Thymus (tissue), 11 donors: ENCODE measurements around the gene EML4. TPM values are rescaled to one million over a fixed set of nuclear protein-coding genes. Genes with fewer than 3 reads are reported as not detected.

ENCODE experiments used
- DNase-seq, 9 donors: peaks; one replicate each; pipeline ENCODE4 v3.0.0-alpha.2; 2013; ENCODE audit warnings: low spot score in 9 of 9, low read depth in 6 of 9, missing footprints in 1 of 9
- H3K27ac ChIP-seq, 2 donors: one replicate each; pipeline ENCODE4 v1.5.1; 2013; ENCODE audit warnings: control low read depth in 1 of 2, low read depth in 1 of 2, low read length in 1 of 2, mild to moderate bottlenecking in 1 of 2, moderate library complexity in 1 of 2
- H3K27me3 ChIP-seq, 2 donors: one replicate each; pipeline ENCODE4 v1.5.1; 2013; ENCODE audit warnings: low read length in 1 of 2; ENCODE audit not compliant: control insufficient read depth in 2 of 2, insufficient read depth in 1 of 2
- H3K36me3 ChIP-seq, 2 donors: one replicate each; pipeline ENCODE4 v1.5.1; 2013; ENCODE audit warnings: low read length in 1 of 2, mild to moderate bottlenecking in 1 of 2, moderate library complexity in 1 of 2; ENCODE audit not compliant: control insufficient read depth in 2 of 2, insufficient read depth in 2 of 2
- H3K4me1 ChIP-seq, 2 donors: one replicate each; pipeline ENCODE4 v1.5.1; 2013; ENCODE audit warnings: low read length in 2 of 2; ENCODE audit not compliant: control insufficient read depth in 2 of 2, insufficient read depth in 2 of 2
- H3K4me3 ChIP-seq, 2 donors: one replicate each; pipeline ENCODE4 v1.5.1; 2013; ENCODE audit warnings: low read length in 2 of 2, control low read depth in 1 of 2, mild to moderate bottlenecking in 1 of 2
- H3K9me3 ChIP-seq, 2 donors: one replicate each; pipeline ENCODE4 v1.5.1; 2013; ENCODE audit warnings: low read length in 1 of 2, mild to moderate bottlenecking in 1 of 2; ENCODE audit not compliant: control insufficient read depth in 2 of 2, insufficient read depth in 1 of 2
- WGBS: extraction: QIAGEN DNeasy Blood & Tissue Kit; methylation state at CpG from one replicate; pipeline ENCODE4 v1.1.7; 2013; 5-methylcytosine and 5-hydroxymethylcytosine counted together
- polyA plus RNA-seq: library from polyadenylated mRNA; stranded (reverse); fragments of 200-250 nt; gene quantifications from one replicate; pipeline ENCODE4 v1.2.3, GENCODE V29; 2013
- total RNA-seq: library from RNA; stranded (reverse); fragments of 120-200 nt; gene quantifications from one replicate; pipeline ENCODE4 v1.2.4, GENCODE V29; 2013
- donor health status: healthy.

The EML4 gene
- total and polyA plus RNA-seq, 2 donors = 23.5 to 28.5 TPM

DNA sequence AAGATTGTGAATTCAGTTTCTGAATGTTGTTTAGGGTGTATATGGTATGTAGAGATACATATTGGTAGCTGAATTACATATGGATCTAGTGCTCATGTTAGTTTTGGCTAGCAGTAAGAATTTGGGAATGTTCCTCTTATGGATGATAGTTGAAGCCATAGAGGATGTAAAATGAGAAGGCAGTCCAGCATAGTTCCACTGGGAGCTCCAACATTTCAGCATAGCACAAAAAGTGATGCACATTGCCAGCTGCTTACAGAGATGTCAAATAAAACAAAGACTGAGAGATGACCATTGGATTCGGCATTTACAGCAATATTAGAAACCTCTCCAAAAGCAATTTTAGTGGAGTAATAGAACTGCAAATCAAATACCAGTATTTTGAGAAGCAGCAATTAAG lies 77.4 kb downstream of the EML4 start:
- Histone ChIP-seq H3K36me3 (peaks cover 3 to 13% of the 10 kb centered on the region in 2 donors), H3K4me3 (no peak overlapping the region), H3K9me3 (no peaks in the 10 kb centered on the region), H3K4me1 (no peaks in the 10 kb centered on the region), H3K27ac (no peak overlapping the region), H3K27me3 (no peaks in the 10 kb centered on the region)
- 99% methylated on average over 1 of the region's 1 CpG for WGBS
- DNase-seq = no peak

GRCh38 chr2:42248846-42249245 lies 79.7 kb downstream of the EML4 start:
- Histone ChIP-seq H3K4me3 (no peak overlapping the region), H3K36me3 (peaks cover 3 to 13% of the 10 kb centered on the region in 2 donors), H3K27ac (no peak overlapping the region), H3K27me3 (no peaks in the 10 kb centered on the region), H3K4me1 (no peaks in the 10 kb centered on the region), H3K9me3 (no peaks in the 10 kb centered on the region)
- 99% methylated on average over 1 of the region's 1 CpG for WGBS
- DNase-seq = no peak

DNA sequence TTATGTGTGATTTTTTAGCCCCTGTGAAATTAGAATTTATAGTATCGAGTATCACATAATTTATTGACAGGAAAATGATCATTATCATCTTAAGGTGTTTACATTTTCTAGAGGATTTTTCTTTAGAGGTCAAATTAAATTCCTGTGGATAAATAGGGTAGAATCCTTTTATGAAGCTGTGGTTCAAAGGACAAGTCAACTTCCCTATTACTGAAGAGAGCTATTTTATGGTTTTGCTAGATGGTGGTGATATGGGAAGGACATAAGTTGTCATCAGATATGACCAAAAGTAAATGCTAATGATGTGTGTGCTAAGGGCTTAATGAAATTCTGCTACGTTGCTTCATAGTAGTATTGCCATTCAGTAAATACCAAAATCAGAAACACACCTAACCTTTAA lies 80.1 kb downstream of the EML4 start:
- Histone ChIP-seq H3K36me3 (peaks cover 3 to 13% of the 10 kb centered on the region in 2 donors), H3K27me3 (no peaks in the 10 kb centered on the region), H3K9me3 (no peaks in the 10 kb centered on the region), H3K27ac (no peak overlapping the region), H3K4me3 (no peak overlapping the region), H3K4me1 (no peaks in the 10 kb centered on the region)
- no peak for DNase-seq
- WGBS = 71% methylated on average over 2 of the region's 2 CpGs

GRCh38 chr2:42249887-42250286 lies 80.7 kb downstream of the EML4 start:
- H3K4me1 ChIP-seq = no peaks in the 10 kb centered on the region
- 46% methylated on average over 3 of the region's 3 CpGs for WGBS

GRCh38 chr2:42250925-42251324 lies 81.8 kb downstream of the EML4 start:
- peaks cover 3 to 13% of the 10 kb centered on the region in 2 donors for H3K36me3 ChIP-seq
- no peaks in the 10 kb centered on the region for H3K4me1 ChIP-seq
- H3K9me3 ChIP-seq = no peaks in the 10 kb centered on the region
- no peak overlapping the region for H3K4me3 ChIP-seq
- no peaks in the 10 kb centered on the region for H3K27me3 ChIP-seq
- DNase-seq = no peak
- H3K27ac ChIP-seq = no peak overlapping the region
- WGBS = 98% methylated on average over 2 of the region's 2 CpGs

More at GRCh38 chr2:42249887-42250286, 80.7 kb downstream of the EML4 start:
- DNase-seq = peak in 1 of 9 donors; percentile 4
- Histone ChIP-seq H3K27me3 (no peaks in the 10 kb centered on the region), H3K36me3 (peaks cover 3 to 13% of the 10 kb centered on the region in 2 donors), H3K4me3 (no peak overlapping the region), H3K27ac (no peak overlapping the region), H3K9me3 (no peaks in the 10 kb centered on the region)

- DNase-seq = no peak
- Histone ChIP-seq H3K27ac (no peak overlapping the region), H3K4me3 (no peak overlapping the region), H3K4me1 (no peaks in the 10 kb centered on the region), H3K27me3 (no peaks in the 10 kb centered on the region), H3K36me3 (peaks cover 3 to 6% of the 10 kb centered on the region in 2 donors), H3K9me3 (no peaks in the 10 kb centered on the region)
- WGBS = 94% methylated on average over 3 of the region's 3 CpGs
Observed at GRCh38 chr2:42252464-42252863, 83.3 kb downstream of the EML4 start.

DNA sequence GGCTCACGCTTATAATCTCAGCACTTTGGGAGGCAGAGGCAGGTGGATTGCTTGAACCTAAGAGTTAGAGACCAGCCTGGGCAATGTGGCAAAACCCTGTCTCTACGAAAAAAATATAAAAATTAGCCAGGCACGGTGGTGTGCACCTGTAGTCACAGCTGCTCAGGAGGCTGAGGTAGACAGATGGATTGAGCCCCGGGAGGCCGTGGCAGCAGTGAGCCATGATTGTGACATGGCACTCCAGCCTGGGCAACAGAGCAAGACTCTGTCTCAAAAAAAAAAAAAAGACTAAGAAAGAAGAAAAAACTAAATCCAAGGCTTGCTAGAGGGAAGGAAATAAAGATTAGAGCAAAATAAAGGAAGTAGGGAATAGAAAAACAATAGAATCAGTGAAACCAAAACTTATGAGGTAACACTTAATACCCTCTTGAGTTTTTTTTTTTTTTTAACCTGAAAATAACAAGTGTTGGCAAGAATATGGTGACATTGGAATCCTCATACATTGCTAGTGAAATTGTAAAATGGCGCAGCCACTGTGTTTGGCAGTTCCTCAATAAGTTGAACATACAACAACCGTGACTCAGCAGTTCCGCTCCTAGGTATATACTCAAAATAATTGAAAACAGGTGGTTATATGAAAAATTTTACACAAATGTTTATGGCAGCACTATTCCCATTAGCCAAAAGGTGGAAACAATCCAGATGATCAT lies 85.2 kb downstream of the EML4 start:
- 97% methylated on average over 8 of the region's 8 CpGs for WGBS
- Histone ChIP-seq H3K36me3 (peaks cover 9% of the 10 kb centered on the region in 2 donors), H3K27me3 (no peaks in the 10 kb centered on the region), H3K27ac (no peak overlapping the region), H3K4me3 (no peak overlapping the region), H3K4me1 (no peaks in the 10 kb centered on the region), H3K9me3 (no peaks in the 10 kb centered on the region)
- DNase-seq = no peak

GRCh38 chr2:42256505-42256904 lies 87.4 kb downstream of the EML4 start:
- no peak overlapping the region for H3K4me3 ChIP-seq
- peaks cover 6 to 9% of the 10 kb centered on the region in 2 donors for H3K36me3 ChIP-seq
- no peaks in the 10 kb centered on the region for H3K9me3 ChIP-seq
- 70% methylated on average over 2 of the region's 2 CpGs for WGBS
- peak overlapping the region; percentile 18 to 48 for H3K27ac ChIP-seq
- H3K4me1 ChIP-seq = no peaks in the 10 kb centered on the region
- H3K27me3 ChIP-seq = no peaks in the 10 kb centered on the region
- peak in 5 of 9 donors; percentile 1 to 52 (median 13) for DNase-seq

GRCh38 chr2:42261518-42262195 lies 92.5 kb downstream of the EML4 start:
- 97% methylated on average over 3 of the region's 3 CpGs for WGBS
- Histone ChIP-seq H3K9me3 (no peaks in the 10 kb centered on the region), H3K4me3 (no peak overlapping the region), H3K27ac (no peak overlapping the region), H3K4me1 (no peaks in the 10 kb centered on the region), H3K36me3 (peaks cover 9% of the 10 kb centered on the region in 2 donors), H3K27me3 (no peaks in the 10 kb centered on the region)
- no peak for DNase-seq
